Activated T-helper 1 cell treated with anti-CD3 and anti-CD28 coated beads, Interleukin-12 subunit alpha, Interleukin-12 subunit beta, Interleukin-2, Interleukin-4 antibody, amounts not matched to agents 30 ng/mL and 10 ng/mL and 1 ng/mL, durations not matched to agents 14 hours and 24 hours and 36 hours (primary cell): ENCODE data around the gene SLCO3A1. TPM values are rescaled to one million over a fixed set of nuclear protein-coding genes. Genes with fewer than 3 reads are reported as not detected.

ENCODE experiments used
- DNase-seq: peaks from one replicate; pipeline ENCODE4 v3.0.0; 2021; ENCODE audit warnings: low spot score
- H3K27ac Mint-ChIP-seq: one replicate; pipeline ENCODE4 v1.8.0; 2021; ENCODE audit warnings: mild to moderate bottlenecking, mixed read lengths
- H3K27me3 Mint-ChIP-seq: one replicate; pipeline ENCODE4 v1.8.0; 2022; ENCODE audit warnings: mild to moderate bottlenecking, moderate library complexity, mixed read lengths; ENCODE audit not compliant: insufficient read depth
- H3K36me3 Mint-ChIP-seq: one replicate; pipeline ENCODE4 v1.8.0; 2021; ENCODE audit warnings: low read depth, mixed read lengths
- H3K4me1 Mint-ChIP-seq: one replicate; pipeline ENCODE4 v1.8.0; 2021; ENCODE audit warnings: low read depth, mixed read lengths
- H3K4me3 Mint-ChIP-seq: one replicate; pipeline ENCODE4 v1.8.0; 2021; ENCODE audit warnings: mild to moderate bottlenecking, moderate library complexity, mixed read lengths
- H3K9me3 Mint-ChIP-seq: one replicate; pipeline ENCODE4 v1.8.0; 2021; ENCODE audit warnings: mixed read lengths
- intact Hi-C: fragments of 100-400 bp; cut with micrococcal nuclease; formaldehyde crosslinking; loops from one replicate; pipeline ENCODE4 v1.15.1; 2024
- total RNA-seq: library from RNA; stranded (reverse); gene quantifications from 2 replicates; pipeline ENCODE4 v1.2.3, GENCODE V29; 2022

Gene SLCO3A1
- total RNA-seq, 1 donor from 2014 or later, result 20.0 TPM

- intact Hi-C loops, result no loop called here
- Mint-ChIP-seq H3K27me3 (no peaks in the 10 kb centered on the region), H3K9me3 (peaks cover 4% of the 10 kb centered on the region)
Observed at GRCh38 chr15:91887921-91888373, 34.4 kb downstream of the SLCO3A1 start.

GRCh38 chr15:91889111-91889815 is 35.8 kb downstream of the SLCO3A1 start:
- intact Hi-C loops, result no loop called here

More at GRCh38 chr15:91887921-91888373, 34.4 kb downstream of the SLCO3A1 start:
- Mint-ChIP-seq H3K4me1 (peaks cover 13% of the 10 kb centered on the region), H3K4me3 (no peak overlapping the region), H3K36me3 (no peaks in the 10 kb centered on the region), H3K27ac (no peak overlapping the region)
- DNase-seq, result no peak

DNA sequence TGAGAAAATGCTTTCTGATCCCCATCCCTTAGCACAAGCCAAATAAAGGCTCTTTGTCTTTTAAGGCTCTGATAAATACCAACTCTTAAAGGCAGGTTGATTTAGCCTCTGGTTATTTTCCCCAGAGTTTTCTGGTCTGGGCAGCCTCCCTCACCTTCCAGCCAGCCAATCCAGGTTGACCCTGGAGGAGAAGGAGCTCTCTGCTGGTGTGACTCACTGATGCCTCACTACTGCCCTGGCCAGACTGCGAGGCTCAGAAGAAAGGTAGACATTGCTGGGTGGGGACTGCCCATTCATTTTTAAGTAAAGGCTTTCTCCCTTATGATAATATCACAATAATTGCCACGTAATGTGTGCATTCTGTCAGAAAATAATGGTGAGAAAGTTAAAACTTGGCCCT is 37.1 kb downstream of the SLCO3A1 start:
- peaks cover 2% of the 10 kb centered on the region for H3K27me3 Mint-ChIP-seq
- peaks cover 5% of the 10 kb centered on the region for H3K9me3 Mint-ChIP-seq
- peaks cover 7% of the 10 kb centered on the region for H3K4me1 Mint-ChIP-seq
- intact Hi-C loops, result no loop called here
- H3K36me3 Mint-ChIP-seq, result peaks cover 2% of the 10 kb centered on the region
- H3K27ac Mint-ChIP-seq, result no peak overlapping the region
- no peak for DNase-seq
- H3K4me3 Mint-ChIP-seq, result no peak overlapping the region

More at GRCh38 chr15:91889111-91889815, 35.8 kb downstream of the SLCO3A1 start:
- peaks cover 13% of the 10 kb centered on the region for H3K4me1 Mint-ChIP-seq
- peaks cover 2% of the 10 kb centered on the region for H3K36me3 Mint-ChIP-seq
- peaks cover 5% of the 10 kb centered on the region for H3K9me3 Mint-ChIP-seq
- DNase-seq, result no peak
- no peak overlapping the region for H3K27ac Mint-ChIP-seq
- peaks cover under 1% of the 10 kb centered on the region for H3K27me3 Mint-ChIP-seq
- no peak overlapping the region for H3K4me3 Mint-ChIP-seq

- Mint-ChIP-seq H3K4me1 (peaks cover 6% of the 10 kb centered on the region), H3K27me3 (peaks cover 2% of the 10 kb centered on the region), H3K4me3 (no peak overlapping the region), H3K36me3 (peaks cover 2% of the 10 kb centered on the region), H3K27ac (no peak overlapping the region), H3K9me3 (peaks cover 5% of the 10 kb centered on the region)
- intact Hi-C loops, result no loop called here
- DNase-seq, result no peak
Observed at GRCh38 chr15:91891101-91891500, 37.6 kb downstream of the SLCO3A1 start.

GRCh38 chr15:91891788-91892345 is 38.4 kb downstream of the SLCO3A1 start:
- intact Hi-C loops, result no loop called here
- no peak overlapping the region for H3K27ac Mint-ChIP-seq
- H3K27me3 Mint-ChIP-seq, result peaks cover 2% of the 10 kb centered on the region
- H3K4me1 Mint-ChIP-seq, result peaks cover 9% of the 10 kb centered on the region
- H3K4me3 Mint-ChIP-seq, result no peak overlapping the region
- peaks cover 5% of the 10 kb centered on the region for H3K9me3 Mint-ChIP-seq
- peaks cover 2% of the 10 kb centered on the region for H3K36me3 Mint-ChIP-seq
- no peak for DNase-seq

DNA sequence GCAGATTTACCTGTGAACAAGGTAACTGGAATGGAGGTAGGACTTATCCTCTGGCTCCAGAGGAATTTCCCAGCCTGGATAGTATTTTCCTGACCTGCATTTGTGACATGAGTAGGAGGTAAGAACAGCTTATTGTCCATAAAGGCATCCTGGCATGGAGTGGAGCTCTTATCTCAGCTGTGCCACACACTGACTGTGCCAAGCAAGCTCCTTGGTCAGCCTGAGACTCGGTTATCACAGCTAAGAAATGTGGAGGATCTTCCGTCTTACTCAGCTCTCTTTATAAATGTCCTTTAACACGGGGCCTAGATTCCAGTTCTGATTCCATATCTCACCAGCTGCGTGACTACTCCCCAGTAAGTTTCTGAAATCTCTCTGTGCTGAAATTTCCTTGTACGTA is 38.9 kb downstream of the SLCO3A1 start:
- no peak overlapping the region for H3K27ac Mint-ChIP-seq
- no peak overlapping the region for H3K4me3 Mint-ChIP-seq
- H3K4me1 Mint-ChIP-seq, result peaks cover 9% of the 10 kb centered on the region
- DNase-seq, result no peak
- intact Hi-C loops, result no loop called here
- H3K27me3 Mint-ChIP-seq, result peaks cover 2% of the 10 kb centered on the region
- H3K36me3 Mint-ChIP-seq, result peaks cover 2% of the 10 kb centered on the region
- peaks cover 5% of the 10 kb centered on the region for H3K9me3 Mint-ChIP-seq

GRCh38 chr15:91894606-91895005 is 41.1 kb downstream of the SLCO3A1 start:
- H3K4me3 Mint-ChIP-seq, result no peak overlapping the region
- H3K36me3 Mint-ChIP-seq, result peaks cover 2% of the 10 kb centered on the region
- no peak for DNase-seq
- H3K27me3 Mint-ChIP-seq, result peaks cover 2% of the 10 kb centered on the region
- peaks cover 5% of the 10 kb centered on the region for H3K9me3 Mint-ChIP-seq
- intact Hi-C loops, result no loop called here
- H3K27ac Mint-ChIP-seq, result no peak overlapping the region
- peaks cover 9% of the 10 kb centered on the region for H3K4me1 Mint-ChIP-seq

DNA sequence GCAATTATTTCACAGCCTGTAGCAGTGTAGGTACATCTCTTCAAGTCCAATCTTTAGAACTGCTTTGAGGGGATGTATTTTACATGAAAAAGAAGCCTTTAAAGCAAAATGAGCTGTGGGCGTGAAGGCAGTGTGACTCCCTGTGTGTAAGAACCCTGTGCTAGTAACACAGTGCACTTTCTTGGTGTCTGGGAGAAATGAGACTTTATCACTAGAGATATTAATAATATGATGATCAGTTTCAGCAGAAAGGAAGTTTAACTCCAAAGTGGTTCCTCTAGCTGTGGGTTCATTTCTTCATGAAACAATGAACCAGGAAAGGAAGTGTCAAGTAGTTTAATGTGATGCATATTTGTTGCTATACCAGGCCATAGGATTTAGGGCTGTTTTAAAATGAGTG is 41.5 kb downstream of the SLCO3A1 start:
- intact Hi-C loops, result no loop called here
- no peak for DNase-seq
- Mint-ChIP-seq H3K27ac (no peak overlapping the region), H3K27me3 (peaks cover 2% of the 10 kb centered on the region), H3K9me3 (peaks cover 5% of the 10 kb centered on the region), H3K36me3 (peaks cover 2% of the 10 kb centered on the region), H3K4me1 (peaks cover 9% of the 10 kb centered on the region), H3K4me3 (no peak overlapping the region)

DNA sequence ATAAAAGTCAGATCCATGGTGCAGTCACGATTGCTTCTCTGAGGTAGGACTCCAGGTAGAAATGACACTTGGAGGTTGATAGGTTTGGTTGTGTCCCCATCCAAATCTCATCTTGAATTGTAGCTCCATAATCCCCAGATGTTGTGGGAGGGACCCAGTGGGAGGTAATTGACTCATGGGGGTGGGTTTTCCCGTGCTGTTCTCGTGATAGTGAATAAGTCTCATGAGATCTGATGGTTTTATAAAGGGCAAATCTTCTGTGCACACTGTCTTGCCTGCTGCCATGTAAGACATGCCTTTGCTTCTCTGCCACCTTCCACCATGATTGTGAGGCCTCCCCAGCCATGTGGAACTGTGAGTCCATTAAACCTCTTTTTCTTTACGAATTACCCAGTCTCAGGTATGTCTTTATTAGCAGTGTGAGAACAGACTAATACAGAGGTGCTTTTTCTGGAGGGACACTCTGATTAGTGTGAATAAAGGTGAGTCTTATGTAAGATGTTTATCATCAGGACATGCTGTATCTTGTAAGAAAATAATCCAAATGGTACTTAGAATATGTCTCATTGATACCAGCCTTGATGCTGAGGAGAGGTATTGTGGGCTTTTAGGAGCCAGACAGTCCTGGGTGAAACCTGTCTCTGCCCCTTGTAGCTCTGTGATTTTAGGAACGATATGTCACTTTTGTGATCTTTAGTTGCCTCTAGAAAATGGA is 43.0 kb downstream of the SLCO3A1 start:
- H3K36me3 Mint-ChIP-seq, result peaks cover 3% of the 10 kb centered on the region
- intact Hi-C loops, result no loop called here
- peaks cover 9% of the 10 kb centered on the region for H3K4me1 Mint-ChIP-seq
- H3K9me3 Mint-ChIP-seq, result peaks cover 7% of the 10 kb centered on the region
- H3K27me3 Mint-ChIP-seq, result peaks cover 2% of the 10 kb centered on the region
- no peak overlapping the region for H3K4me3 Mint-ChIP-seq
- H3K27ac Mint-ChIP-seq, result no peak overlapping the region
- no peak for DNase-seq

- H3K27me3 Mint-ChIP-seq, result peaks cover 2% of the 10 kb centered on the region
Observed at GRCh38 chr15:91897585-91898372, 44.3 kb downstream of the SLCO3A1 start.

GRCh38 chr15:91898843-91899242 is 45.3 kb downstream of the SLCO3A1 start:
- Mint-ChIP-seq H3K27me3 (peaks cover 2% of the 10 kb centered on the region), H3K4me3 (no peak overlapping the region), H3K9me3 (peaks cover 8% of the 10 kb centered on the region), H3K36me3 (peaks cover 2% of the 10 kb centered on the region), H3K27ac (no peak overlapping the region), H3K4me1 (peaks cover 9% of the 10 kb centered on the region)
- no peak for DNase-seq
- intact Hi-C loops, result no loop called here

More at GRCh38 chr15:91897585-91898372, 44.3 kb downstream of the SLCO3A1 start:
- H3K27ac Mint-ChIP-seq, result no peak overlapping the region
- H3K4me3 Mint-ChIP-seq, result no peak overlapping the region
- DNase-seq, result no peak
- intact Hi-C loops, result no loop called here
- peaks cover 5% of the 10 kb centered on the region for H3K36me3 Mint-ChIP-seq
- peaks cover 10% of the 10 kb centered on the region for H3K9me3 Mint-ChIP-seq
- peaks cover 9% of the 10 kb centered on the region for H3K4me1 Mint-ChIP-seq

GRCh38 chr15:91904942-91905341 is 51.4 kb downstream of the SLCO3A1 start:
- H3K27ac Mint-ChIP-seq, result no peak overlapping the region
- no peaks in the 10 kb centered on the region for H3K4me1 Mint-ChIP-seq
- intact Hi-C loops, result no loop called here
- peaks cover 2% of the 10 kb centered on the region for H3K36me3 Mint-ChIP-seq
- DNase-seq, result no peak
- H3K27me3 Mint-ChIP-seq, result no peaks in the 10 kb centered on the region
- H3K4me3 Mint-ChIP-seq, result no peak overlapping the region
- H3K9me3 Mint-ChIP-seq, result peaks cover 8% of the 10 kb centered on the region
